SU-DHL-6 (cell line): ENCODE results near the gene CLSTN2.

ENCODE experiments used
- EZH2phosphoT487 ChIP-seq: fragments of 200-600 bp; sonication (generic), shearing (Covaris generic); conservative IDR thresholded peaks from 2 replicates; pipeline ENCODE4 v1.6.1; 2018; ENCODE audit warnings: mild to moderate bottlenecking, antibody characterized with exemption, low read length, moderate library complexity, mixed read lengths
- TF ChIP-seq, protein P1 (sequence below): fragments of 200-600 bp; sonication (generic); IDR thresholded peaks from one replicate; pipeline ENCODE4 v1.5.1; 2017; ENCODE audit warnings: antibody characterized with exemption, mild to moderate bottlenecking, low read length, moderate library complexity; ENCODE audit not compliant: insufficient read depth, poor library complexity, severe bottlenecking

- TF ChIP-seq, protein P1, sequence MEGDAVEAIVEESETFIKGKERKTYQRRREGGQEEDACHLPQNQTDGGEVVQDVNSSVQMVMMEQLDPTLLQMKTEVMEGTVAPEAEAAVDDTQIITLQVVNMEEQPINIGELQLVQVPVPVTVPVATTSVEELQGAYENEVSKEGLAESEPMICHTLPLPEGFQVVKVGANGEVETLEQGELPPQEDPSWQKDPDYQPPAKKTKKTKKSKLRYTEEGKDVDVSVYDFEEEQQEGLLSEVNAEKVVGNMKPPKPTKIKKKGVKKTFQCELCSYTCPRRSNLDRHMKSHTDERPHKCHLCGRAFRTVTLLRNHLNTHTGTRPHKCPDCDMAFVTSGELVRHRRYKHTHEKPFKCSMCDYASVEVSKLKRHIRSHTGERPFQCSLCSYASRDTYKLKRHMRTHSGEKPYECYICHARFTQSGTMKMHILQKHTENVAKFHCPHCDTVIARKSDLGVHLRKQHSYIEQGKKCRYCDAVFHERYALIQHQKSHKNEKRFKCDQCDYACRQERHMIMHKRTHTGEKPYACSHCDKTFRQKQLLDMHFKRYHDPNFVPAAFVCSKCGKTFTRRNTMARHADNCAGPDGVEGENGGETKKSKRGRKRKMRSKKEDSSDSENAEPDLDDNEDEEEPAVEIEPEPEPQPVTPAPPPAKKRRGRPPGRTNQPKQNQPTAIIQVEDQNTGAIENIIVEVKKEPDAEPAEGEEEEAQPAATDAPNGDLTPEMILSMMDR = no peak
- TF ChIP-seq EZH2phosphoT487 = no peak
These were observed 403.9 kb downstream of the CLSTN2 start for GRCh38 chr3:140338916-140339315.
